IMR-90 (cell line): ENCODE measurements around the gene UBN1. TPM values are rescaled to one million over a fixed set of nuclear protein-coding genes. Genes with fewer than 3 reads are reported as not detected.

Experiments used
- ATAC-seq: fragments of 200-7000 bp; cut with Tn5 transposase; 2 replicates; pipeline ENCODE4 v1.9.1; 2020; ENCODE audit warnings: low read depth, mild to moderate bottlenecking, moderate library complexity
- BruUV-seq: library from RNA; stranded (reverse); fragments of 400-500 nt; replicated peaks from 2 replicates; lab custom pipeline; 2021; lab: Mats Ljungman, UMichigan
- CTCF ChIA-PET: fragments of 300-600 bp; formaldehyde crosslinking; extraction: SDS; loops from one replicate; lab custom pipeline; 2021; ENCODE audit warnings: antibody characterized with exemption; lab: Yijun Ruan, JAX
- POLR2A ChIA-PET: fragments of 300-600 bp; sonication (Branson Sonifier 250); formaldehyde crosslinking; loops from one replicate; lab custom pipeline; 2022; ENCODE audit warnings: antibody characterized with exemption; ENCODE audit not compliant: unreplicated experiment; lab: Charles Lee
- DNase-seq: peaks from one replicate; pipeline ENCODE4 v3.0.0; 2013
- H2AFZ ChIP-seq: replicated peaks from 2 replicates; pipeline ENCODE3; 2013; ENCODE audit warnings: low read length, mild to moderate bottlenecking; ENCODE audit not compliant: poor library complexity
- H2AK5ac ChIP-seq: 2 replicates; pipeline ENCODE4 v1.6.1; 2013; ENCODE audit warnings: low read depth, low read length, inconsistent platforms
- H2AK9ac ChIP-seq: replicated peaks from 2 replicates; pipeline ENCODE3; 2013; ENCODE audit warnings: mild to moderate bottlenecking, low read depth, low read length, moderate library complexity; ENCODE audit not compliant: poor library complexity
- H2BK120ac ChIP-seq: 2 replicates; pipeline ENCODE4 v1.6.1; 2013; ENCODE audit warnings: low read depth, low read length, inconsistent platforms
- H2BK15ac ChIP-seq: 3 replicates; pipeline ENCODE4 v1.6.1; 2013; ENCODE audit warnings: low read depth, low read length, inconsistent platforms
- H2BK20ac ChIP-seq: 2 replicates; pipeline ENCODE4 v1.6.1; 2013; ENCODE audit warnings: low read depth, mild to moderate bottlenecking, inconsistent platforms, low read length, moderate library complexity
- H2BK5ac ChIP-seq: 2 replicates; pipeline ENCODE4 v1.6.1; 2013; ENCODE audit warnings: mild to moderate bottlenecking, low read depth, low read length, inconsistent platforms; ENCODE audit not compliant: poor library complexity, severe bottlenecking
- H3K14ac ChIP-seq: replicated peaks from 2 replicates; pipeline ENCODE4 v1.6.1; 2013; ENCODE audit warnings: low read depth, low read length, inconsistent platforms
- H3K18ac ChIP-seq: 2 replicates; pipeline ENCODE4 v1.6.1; 2013; ENCODE audit warnings: low read depth, low read length, control low read depth
- H3K23ac ChIP-seq: 2 replicates; pipeline ENCODE4 v1.6.1; 2013; ENCODE audit warnings: low read depth, low read length, inconsistent platforms
- H3K27ac ChIP-seq: 2 replicates; pipeline ENCODE4 v1.5.1; 2013; ENCODE audit warnings: mild to moderate bottlenecking, control low read depth, low read length; ENCODE audit not compliant: insufficient read depth
- H3K27me3 ChIP-seq: 2 replicates; pipeline ENCODE4 v1.6.1; 2013; ENCODE audit warnings: low read length; ENCODE audit not compliant: control insufficient read depth, insufficient read depth
- H3K36me3 ChIP-seq: 2 replicates; pipeline ENCODE4 v1.6.1; 2013; ENCODE audit warnings: low read length, mixed read lengths; ENCODE audit not compliant: control insufficient read depth, insufficient read depth
- H3K4ac ChIP-seq: 2 replicates; pipeline ENCODE4 v1.6.1; 2013; ENCODE audit warnings: low read depth, low read length, inconsistent platforms
- H3K4me1 ChIP-seq: 2 replicates; pipeline ENCODE4 v1.6.1; 2013; ENCODE audit warnings: low read length, mixed read lengths; ENCODE audit not compliant: control insufficient read depth, insufficient read depth
- H3K4me2 ChIP-seq: 2 replicates; pipeline ENCODE4 v1.6.1; 2013; ENCODE audit warnings: low read depth, mild to moderate bottlenecking, control low read depth, low read length, moderate library complexity
- H3K4me3 ChIP-seq: 2 replicates; pipeline ENCODE4 v1.5.1; 2013; ENCODE audit warnings: low read depth, mild to moderate bottlenecking, control low read depth, low read length, moderate library complexity; ENCODE audit not compliant: insufficient read depth
- H3K56ac ChIP-seq: 2 replicates; pipeline ENCODE4 v1.6.1; 2013; ENCODE audit warnings: low read length, inconsistent platforms; ENCODE audit not compliant: insufficient read depth; ENCODE audit errors: extremely low read depth
- H3K79me1 ChIP-seq, 2 experiments: 2 replicates each; pipeline ENCODE4 v1.6.1; 2013; ENCODE audit warnings: low read length in 2 of 2, inconsistent platforms in 1 of 2, low read depth in 1 of 2
- H3K9ac ChIP-seq: 2 replicates; pipeline ENCODE4 v1.6.1; 2013; ENCODE audit warnings: low read depth, low read length, control low read depth
- H3K9me1 ChIP-seq: 2 replicates; pipeline ENCODE4 v1.6.1; 2013; ENCODE audit warnings: low read length, inconsistent platforms; ENCODE audit not compliant: insufficient read depth
- H3K9me3 ChIP-seq: 2 replicates; pipeline ENCODE4 v1.6.1; 2013; ENCODE audit warnings: low read length; ENCODE audit not compliant: control insufficient read depth, insufficient read depth
- H4K20me1 ChIP-seq: 2 replicates; pipeline ENCODE4 v1.6.1; 2013; ENCODE audit warnings: low read length, inconsistent platforms; ENCODE audit not compliant: insufficient read depth
- H4K5ac ChIP-seq: 2 replicates; pipeline ENCODE4 v1.6.1; 2013; ENCODE audit warnings: mild to moderate bottlenecking, low read depth, low read length, control low read depth
- H4K8ac ChIP-seq, 2 experiments: 2 replicates each; pipeline ENCODE4 v1.6.1; 2013; ENCODE audit warnings: low read depth in 2 of 2, low read length in 2 of 2, control low read depth in 1 of 2, inconsistent platforms in 1 of 2
- H4K91ac ChIP-seq: 2 replicates; pipeline ENCODE4 v1.6.1; 2013; ENCODE audit warnings: low read depth, low read length, inconsistent platforms; ENCODE audit not compliant: insufficient read depth
- NFE2L2 ChIP-seq: fragments of 150-350 bp; IDR thresholded peaks from 2 replicates; pipeline ENCODE4 v1.6.1; 2016; ENCODE audit warnings: low read depth, mild to moderate bottlenecking, low read length
- POLR2A ChIP-seq: IDR thresholded peaks from 2 replicates; pipeline ENCODE4 v1.6.1; 2012; ENCODE audit warnings: mild to moderate bottlenecking, low read depth, low read length
- RCOR1 ChIP-seq: IDR thresholded peaks from 2 replicates; pipeline ENCODE4 v1.6.1; 2012; ENCODE audit warnings: mild to moderate bottlenecking, low read length, improper control_type of control experiment; ENCODE audit not compliant: insufficient replicate concordance
- RFX5 ChIP-seq: IDR thresholded peaks from 2 replicates; pipeline ENCODE4 v1.8.0; 2012; ENCODE audit warnings: low read depth, mild to moderate bottlenecking, low read length, moderate library complexity
- SMC3 ChIP-seq: fragments of 150-350 bp; IDR thresholded peaks from 2 replicates; pipeline ENCODE4 v1.6.1; 2016; ENCODE audit warnings: low read depth, mild to moderate bottlenecking, antibody characterized with exemption, low read length, moderate library complexity
- WGBS, 2 experiments: methylation state at CpG; one replicate each; pipeline versions ENCODE4 v1.1.5 to v1.1.7; 2013; ENCODE audit warnings: missing lambda C conversion rate in 2 of 2; ENCODE audit not compliant: insufficient read length in 1 of 2; ENCODE audit errors: extremely low coverage in 2 of 2; 5-methylcytosine and 5-hydroxymethylcytosine counted together
- dilution Hi-C: fragments of 300-500 bp; cut with HindIII; formaldehyde crosslinking; loops from one replicate; pipeline ENCODE4 v1.14.3; 2018; ENCODE audit warnings: low sequenced_read_pairs; ENCODE audit not compliant: unreplicated experiment
- in situ Hi-C: fragments of 300-500 bp; cut with MboI; formaldehyde crosslinking; loops from 3 replicates; pipeline ENCODE4 v1.14.3; 2019; ENCODE audit warnings: low sequenced_read_pairs, inconsistent platforms, mixed read lengths
- intact Hi-C: fragments of 100-400 bp; cut with micrococcal nuclease; formaldehyde crosslinking; loops from 2 replicates; pipeline ENCODE4 v1.10.0; 2022
- polyA plus RNA-seq, 3 experiments: library from polyadenylated mRNA; depleted of rRNA; stranded (reverse); fragments of >200 nt; gene quantifications; 2 replicates each; pipeline ENCODE4 v1.2.3, GENCODE V29; 2012; ENCODE audit warnings: low replicate concordance in 1 of 3
- total RNA-seq: library from RNA; depleted of rRNA; stranded (reverse); fragments of >200 nt; gene quantifications from 2 replicates; pipeline ENCODE4 v1.2.3, GENCODE V29; 2012
- TF ChIP-seq, protein P1 (sequence below): conservative IDR thresholded peaks from 2 replicates; pipeline ENCODE4 v1.5.1; 2012; ENCODE audit warnings: mild to moderate bottlenecking, low read depth, low read length, improper control_type of control experiment

UBN1 gene
- total and polyA plus RNA-seq, 2 of the 4 experiments (the other 2 are of a cell fraction) = 5.7 to 16.3 TPM

DNA sequence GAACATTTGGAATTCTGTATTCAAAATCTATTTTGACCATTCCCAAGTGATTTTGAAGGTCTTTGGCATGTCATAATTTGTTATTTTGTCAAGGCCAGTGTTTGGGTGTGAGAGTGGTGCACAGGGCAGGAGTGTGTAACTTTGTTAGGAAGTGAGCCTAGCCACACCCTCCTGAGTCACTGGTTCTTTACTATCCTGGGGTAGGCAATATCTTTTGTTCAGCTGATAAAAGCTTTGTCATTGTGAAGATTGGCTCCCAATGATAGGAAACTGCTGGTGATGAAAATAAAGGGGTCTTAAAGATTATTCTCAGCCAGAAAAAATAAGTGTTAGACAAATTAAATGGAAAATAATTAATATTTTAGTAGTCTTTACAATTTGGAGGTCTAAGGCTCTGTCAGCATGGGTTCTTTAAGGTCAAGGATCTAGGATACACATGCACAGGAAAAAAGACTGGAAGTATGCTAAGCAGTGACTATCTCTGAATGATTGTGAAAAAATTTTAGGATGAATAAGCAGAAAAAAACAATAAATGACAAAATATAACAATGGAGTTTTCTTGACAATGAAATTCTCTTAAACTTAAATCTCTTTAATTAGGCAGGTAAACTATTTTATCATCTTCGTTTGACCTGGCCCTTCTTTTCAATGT lies 5.1 kb downstream of the UBN1 start:
- BruUV-seq = no TSS peak
- Histone ChIP-seq H3K23ac (no peak overlapping the region), H2AK5ac (no peak overlapping the region), H3K56ac (no peak overlapping the region), H2AFZ (no peak overlapping the region), H3K36me3 (peaks cover 21% of the 10 kb centered on the region), H3K18ac (no peak overlapping the region), H4K5ac (no peak overlapping the region), H2BK20ac (no peak overlapping the region), H2BK15ac (no peak overlapping the region), H3K4me3 (no peak overlapping the region), H3K9me1 (peaks cover 4% of the 10 kb centered on the region; the same call in 1 of the 2 replicates), H3K27me3 (no peaks in the 10 kb centered on the region), H3K4ac (no peak overlapping the region), H3K4me2 (no peak overlapping the region; the same call in 1 of the 2 replicates), H2BK5ac (no peak overlapping the region), H3K9ac (no peak overlapping the region), H3K4me1 (peaks cover 11% of the 10 kb centered on the region), H2BK120ac (no peak overlapping the region), H3K27ac (no peak overlapping the region), H3K14ac (no peak overlapping the region), H2AK9ac (no peak overlapping the region), H4K91ac (no peak overlapping the region), H3K9me3 (no peaks in the 10 kb centered on the region), H3K79me1 (peaks cover 19 to 69% of the 10 kb centered on the region in 2 experiments), H4K8ac (no peak overlapping the region), H4K20me1 (peaks cover 41% of the 10 kb centered on the region)
- ChIA-PET CTCF (no interaction called here), POLR2A (no interaction called here)
- ATAC-seq (no peak), DNase-seq (peak; percentile 16)
- WGBS, 2 experiments = 100% methylated on average over 1 of the region's 1 CpG; no CpG with 5 or more reads in 1 of the 2 experiments
- TF ChIP-seq SMC3 (no peak), RFX5 (no peak), NFE2L2 (no peak), RCOR1 (no peak), POLR2A (no peak)
- TF ChIP-seq, protein P1, sequence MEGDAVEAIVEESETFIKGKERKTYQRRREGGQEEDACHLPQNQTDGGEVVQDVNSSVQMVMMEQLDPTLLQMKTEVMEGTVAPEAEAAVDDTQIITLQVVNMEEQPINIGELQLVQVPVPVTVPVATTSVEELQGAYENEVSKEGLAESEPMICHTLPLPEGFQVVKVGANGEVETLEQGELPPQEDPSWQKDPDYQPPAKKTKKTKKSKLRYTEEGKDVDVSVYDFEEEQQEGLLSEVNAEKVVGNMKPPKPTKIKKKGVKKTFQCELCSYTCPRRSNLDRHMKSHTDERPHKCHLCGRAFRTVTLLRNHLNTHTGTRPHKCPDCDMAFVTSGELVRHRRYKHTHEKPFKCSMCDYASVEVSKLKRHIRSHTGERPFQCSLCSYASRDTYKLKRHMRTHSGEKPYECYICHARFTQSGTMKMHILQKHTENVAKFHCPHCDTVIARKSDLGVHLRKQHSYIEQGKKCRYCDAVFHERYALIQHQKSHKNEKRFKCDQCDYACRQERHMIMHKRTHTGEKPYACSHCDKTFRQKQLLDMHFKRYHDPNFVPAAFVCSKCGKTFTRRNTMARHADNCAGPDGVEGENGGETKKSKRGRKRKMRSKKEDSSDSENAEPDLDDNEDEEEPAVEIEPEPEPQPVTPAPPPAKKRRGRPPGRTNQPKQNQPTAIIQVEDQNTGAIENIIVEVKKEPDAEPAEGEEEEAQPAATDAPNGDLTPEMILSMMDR = no peak
- intact Hi-C loops = no loop called here
- in situ Hi-C loops = no loop called here
- dilution Hi-C loops = no loop called here
